Measurements from ENCODE around the gene TM9SF2.

TM9SF2 gene

GRCh38 chr13:99587893-99588606 is 86.8 kb downstream of the TM9SF2 start:
- Mint-ChIP-seq H3K4me3 (no peak overlapping the region), H3K4me1 (peaks cover 16% of the 10 kb centered on the region), H3K27ac (no peak overlapping the region), H3K9me3 (no peaks in the 10 kb centered on the region), H3K36me3 (ENCODE audit: low read depth) (no peaks in the 10 kb centered on the region), H3K27me3 (ENCODE audit: low read depth) (no peaks in the 10 kb centered on the region)
- no peak for TF ChIP-seq CTCF (IDR thresholded peaks at IDR 0.05; ENCODE audit: unreplicated experiment in 3 of 3)

GRCh38 chr13:99589575-99589974 is 88.3 kb downstream of the TM9SF2 start:
- Mint-ChIP-seq H3K4me3 (no peak overlapping the region), H3K36me3 (ENCODE audit: low read depth) (no peaks in the 10 kb centered on the region), H3K9me3 (no peaks in the 10 kb centered on the region), H3K4me1 (peaks cover 16% of the 10 kb centered on the region), H3K27me3 (ENCODE audit: low read depth) (no peaks in the 10 kb centered on the region), H3K27ac (peak overlapping the region in 1 of 3 experiments; percentile 97)
- TF ChIP-seq CTCF (IDR thresholded peaks at IDR 0.05; ENCODE audit: unreplicated experiment in 3 of 3): no peak

GRCh38 chr13:99590519-99591011 is 89.3 kb downstream of the TM9SF2 start:
- TF ChIP-seq CTCF (IDR thresholded peaks at IDR 0.05; ENCODE audit: unreplicated experiment in 3 of 3): no peak
- Mint-ChIP-seq H3K27ac (peak overlapping the region; percentile 89 to 97 (median 95)), H3K4me1 (peaks cover 16% of the 10 kb centered on the region), H3K4me3 (no peak overlapping the region), H3K36me3 (ENCODE audit: low read depth) (no peaks in the 10 kb centered on the region), H3K9me3 (no peaks in the 10 kb centered on the region), H3K27me3 (ENCODE audit: low read depth) (no peaks in the 10 kb centered on the region)

GRCh38 chr13:99596180-99596579 is 94.9 kb downstream of the TM9SF2 start:
- no peak overlapping the region for H3K27ac Mint-ChIP-seq
- no peaks in the 10 kb centered on the region for H3K9me3 Mint-ChIP-seq
- H3K36me3 Mint-ChIP-seq (ENCODE audit: low read depth): no peaks in the 10 kb centered on the region
- H3K4me3 Mint-ChIP-seq: no peak overlapping the region
- TF ChIP-seq CTCF (IDR thresholded peaks at IDR 0.05; ENCODE audit: unreplicated experiment in 3 of 3): no peak
- H3K4me1 Mint-ChIP-seq: peaks cover 12% of the 10 kb centered on the region
- no peaks in the 10 kb centered on the region for H3K27me3 Mint-ChIP-seq (ENCODE audit: low read depth)

GRCh38 chr13:99600318-99600717 is 99.0 kb downstream of the TM9SF2 start:
- H3K27me3 Mint-ChIP-seq (ENCODE audit: low read depth): peaks cover 9% of the 10 kb centered on the region
- no peaks in the 10 kb centered on the region for H3K36me3 Mint-ChIP-seq (ENCODE audit: low read depth)
- TF ChIP-seq CTCF (IDR thresholded peaks at IDR 0.05; ENCODE audit: unreplicated experiment in 3 of 3): peak in 1 of 3 experiments; percentile 33
- no peaks in the 10 kb centered on the region for H3K9me3 Mint-ChIP-seq
- H3K4me3 Mint-ChIP-seq: no peak overlapping the region
- peaks cover 8% of the 10 kb centered on the region for H3K4me1 Mint-ChIP-seq
- peak overlapping the region in 2 of 3 experiments; percentile 23 to 41 for H3K27ac Mint-ChIP-seq

GRCh38 chr13:99601535-99601934 is 100.3 kb downstream of the TM9SF2 start:
- no peak for TF ChIP-seq CTCF (IDR thresholded peaks at IDR 0.05; ENCODE audit: unreplicated experiment in 3 of 3)
- Mint-ChIP-seq H3K27me3 (ENCODE audit: low read depth) (peaks cover 9% of the 10 kb centered on the region), H3K9me3 (no peaks in the 10 kb centered on the region), H3K36me3 (ENCODE audit: low read depth) (no peaks in the 10 kb centered on the region), H3K27ac (no peak overlapping the region), H3K4me1 (peaks cover 17% of the 10 kb centered on the region), H3K4me3 (no peak overlapping the region)
